Esophagus muscularis mucosa (tissue), 4 donors: ENCODE measurements around the gene SH3RF2.

ENCODE experiments used
- EP300 ChIP-seq: sonication (generic); formaldehyde crosslinking; IDR thresholded peaks from one replicate; pipeline ENCODE4 v1.6.1; 2017; ENCODE audit warnings: antibody characterized with exemption
- POLR2A ChIP-seq: fragments of 450-650 bp; IDR thresholded peaks from one replicate; pipeline ENCODE4 v1.6.1; 2017; ENCODE audit warnings: antibody characterized with exemption, moderate library complexity, mild to moderate bottlenecking, low read depth
- POLR2AphosphoS5 ChIP-seq, 2 donors: sonication (generic); formaldehyde crosslinking; IDR thresholded peaks; one replicate each; pipeline ENCODE4 v1.6.1; 2017; ENCODE audit warnings: antibody characterized with exemption in 2 of 2
- TF ChIP-seq, protein P1 (sequence below), 3 experiments: fragments of 200-600 bp in 2 of 3; fragments of 450-650 bp in 1 of 3; sonication (generic) in 2 of 3; IDR thresholded peaks; one replicate each; pipeline ENCODE4 v1.5.1; 2017 to 2019; ENCODE audit warnings: antibody characterized with exemption in 3 of 3, mild to moderate bottlenecking in 2 of 3, moderate library complexity in 1 of 3

DNA sequence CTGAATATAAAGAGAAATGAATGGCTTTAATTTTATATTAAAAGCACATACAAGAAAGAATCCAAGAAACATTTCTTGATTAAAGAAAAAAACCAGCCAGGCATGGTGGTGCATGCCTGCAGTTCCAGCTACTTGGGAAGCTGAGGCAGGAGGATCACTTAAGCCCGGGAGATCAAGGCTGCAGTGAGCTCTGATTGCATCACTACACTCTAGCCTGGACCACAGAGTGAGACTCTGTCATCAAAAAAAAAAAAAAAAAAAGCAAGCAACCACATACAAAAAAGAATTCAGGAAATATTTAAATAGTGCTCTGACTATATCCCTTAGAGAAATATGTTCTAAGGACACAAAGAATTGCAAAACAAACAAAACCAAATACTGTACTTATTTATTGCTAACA is 171.5 kb downstream of the SH3RF2 start:
- TF ChIP-seq POLR2A (no peak), POLR2AphosphoS5 (IDR thresholded peaks at IDR 0.05) (no peak), EP300 (no peak)
- TF ChIP-seq, protein P1, sequence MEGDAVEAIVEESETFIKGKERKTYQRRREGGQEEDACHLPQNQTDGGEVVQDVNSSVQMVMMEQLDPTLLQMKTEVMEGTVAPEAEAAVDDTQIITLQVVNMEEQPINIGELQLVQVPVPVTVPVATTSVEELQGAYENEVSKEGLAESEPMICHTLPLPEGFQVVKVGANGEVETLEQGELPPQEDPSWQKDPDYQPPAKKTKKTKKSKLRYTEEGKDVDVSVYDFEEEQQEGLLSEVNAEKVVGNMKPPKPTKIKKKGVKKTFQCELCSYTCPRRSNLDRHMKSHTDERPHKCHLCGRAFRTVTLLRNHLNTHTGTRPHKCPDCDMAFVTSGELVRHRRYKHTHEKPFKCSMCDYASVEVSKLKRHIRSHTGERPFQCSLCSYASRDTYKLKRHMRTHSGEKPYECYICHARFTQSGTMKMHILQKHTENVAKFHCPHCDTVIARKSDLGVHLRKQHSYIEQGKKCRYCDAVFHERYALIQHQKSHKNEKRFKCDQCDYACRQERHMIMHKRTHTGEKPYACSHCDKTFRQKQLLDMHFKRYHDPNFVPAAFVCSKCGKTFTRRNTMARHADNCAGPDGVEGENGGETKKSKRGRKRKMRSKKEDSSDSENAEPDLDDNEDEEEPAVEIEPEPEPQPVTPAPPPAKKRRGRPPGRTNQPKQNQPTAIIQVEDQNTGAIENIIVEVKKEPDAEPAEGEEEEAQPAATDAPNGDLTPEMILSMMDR (IDR thresholded peaks at IDR 0.05) = no peak
